ENCODE results near the gene PPA1.

PPA1 gene

DNA sequence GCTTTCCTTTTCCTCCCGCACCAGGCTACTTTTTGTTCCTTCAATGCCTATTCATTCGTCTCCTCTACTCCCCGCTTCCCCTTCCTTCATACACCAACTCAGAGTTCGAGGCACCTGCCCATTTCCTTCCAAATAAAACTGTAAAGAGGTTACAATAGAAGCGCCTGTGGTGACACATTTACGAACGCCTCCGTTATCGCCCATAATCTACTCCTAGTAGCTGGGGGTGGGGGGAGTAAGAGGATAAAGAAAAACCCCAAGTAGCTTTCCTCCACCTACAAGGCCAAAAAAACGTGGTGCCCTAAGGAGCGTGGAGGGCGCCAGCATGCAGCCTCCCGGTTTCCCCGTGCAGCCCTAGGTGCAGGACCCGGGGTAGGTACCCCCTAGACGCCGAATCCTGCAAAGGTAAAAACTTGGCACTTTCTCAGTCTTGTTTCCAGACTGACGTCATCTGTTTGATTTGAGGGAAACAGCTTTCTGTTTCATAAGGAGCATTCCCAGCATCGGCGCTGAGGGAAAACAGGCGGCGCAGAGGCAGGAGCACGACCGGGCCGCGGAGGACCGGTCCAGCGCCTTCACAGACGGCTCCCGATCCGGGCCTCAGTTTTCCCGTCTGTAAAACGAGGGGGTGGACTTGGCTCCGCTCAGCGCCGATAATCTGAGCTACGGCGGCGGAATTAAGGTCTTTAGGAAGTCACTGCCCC is 922 bp downstream of the PPA1 start:
- Histone ChIP-seq H3K9ac (ENCODE audit: low read depth, low read length) (peak overlapping the region; percentile 82), H3K79me2 (ENCODE audit: insufficient read depth, low read length) (peaks cover 59% of the 10 kb centered on the region), H3K27me3 (ENCODE audit: insufficient read depth, low read length, poor library complexity) (no peaks in the 10 kb centered on the region), H3K9me3 (ENCODE audit: insufficient read depth, low read length, severe bottlenecking) (no peaks in the 10 kb centered on the region), H3K27ac (ENCODE audit: low read length) (peak overlapping the region; percentile 81), H3K36me3 (ENCODE audit: insufficient read depth, low read length) (peaks cover 35% of the 10 kb centered on the region), H4K20me1 (ENCODE audit: insufficient read depth, low read length) (peaks cover 39% of the 10 kb centered on the region), H3K4me3 (ENCODE audit: low read depth in 1 of 2, low read length in 2 of 2) (peak overlapping the region; percentile 98 to 100), H3K4me1 (ENCODE audit: insufficient read depth, low read length) (peaks cover 47% of the 10 kb centered on the region), H3K4me2 (ENCODE audit: insufficient read depth, low read length) (peak overlapping the region; percentile 91), H2AFZ (ENCODE audit: low read depth, low read length) (peak overlapping the region; percentile 76)
- ATAC-seq (ENCODE audit: insufficient read depth, low read depth) (peak; percentile 38), DNase-seq (peak; percentile 58)
- TF ChIP-seq, protein P1, sequence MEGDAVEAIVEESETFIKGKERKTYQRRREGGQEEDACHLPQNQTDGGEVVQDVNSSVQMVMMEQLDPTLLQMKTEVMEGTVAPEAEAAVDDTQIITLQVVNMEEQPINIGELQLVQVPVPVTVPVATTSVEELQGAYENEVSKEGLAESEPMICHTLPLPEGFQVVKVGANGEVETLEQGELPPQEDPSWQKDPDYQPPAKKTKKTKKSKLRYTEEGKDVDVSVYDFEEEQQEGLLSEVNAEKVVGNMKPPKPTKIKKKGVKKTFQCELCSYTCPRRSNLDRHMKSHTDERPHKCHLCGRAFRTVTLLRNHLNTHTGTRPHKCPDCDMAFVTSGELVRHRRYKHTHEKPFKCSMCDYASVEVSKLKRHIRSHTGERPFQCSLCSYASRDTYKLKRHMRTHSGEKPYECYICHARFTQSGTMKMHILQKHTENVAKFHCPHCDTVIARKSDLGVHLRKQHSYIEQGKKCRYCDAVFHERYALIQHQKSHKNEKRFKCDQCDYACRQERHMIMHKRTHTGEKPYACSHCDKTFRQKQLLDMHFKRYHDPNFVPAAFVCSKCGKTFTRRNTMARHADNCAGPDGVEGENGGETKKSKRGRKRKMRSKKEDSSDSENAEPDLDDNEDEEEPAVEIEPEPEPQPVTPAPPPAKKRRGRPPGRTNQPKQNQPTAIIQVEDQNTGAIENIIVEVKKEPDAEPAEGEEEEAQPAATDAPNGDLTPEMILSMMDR (IDR thresholded peaks at IDR 0.05; ENCODE audit: borderline replicate concordance, extremely low read depth, low read length, poor library complexity, severe bottlenecking) = no peak
- no peak for TF ChIP-seq EZH2 (IDR thresholded peaks at IDR 0.05; ENCODE audit: borderline replicate concordance, low read depth, low read length, severe bottlenecking)

DNA sequence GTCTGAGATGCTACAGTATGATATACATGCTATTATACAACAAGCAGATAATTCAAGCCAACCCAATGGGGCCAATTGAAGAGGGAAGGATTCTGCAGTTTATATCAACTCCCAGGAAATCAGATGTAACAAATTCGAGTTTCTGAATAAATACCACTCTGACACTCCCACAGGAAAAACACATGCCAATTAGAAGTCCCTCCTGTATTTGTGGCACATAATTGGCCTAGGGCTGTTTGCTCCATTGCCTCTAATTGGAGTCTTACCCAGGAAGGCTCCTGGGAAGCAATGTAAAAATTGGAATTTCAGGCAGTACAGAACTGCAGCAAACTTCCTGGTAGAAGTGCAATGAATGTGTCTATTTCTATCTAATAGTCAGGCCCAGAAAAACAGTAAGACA is 4.7 kb downstream of the PPA1 start:
- Histone ChIP-seq H3K36me3 (ENCODE audit: insufficient read depth, low read length) (peaks cover 54% of the 10 kb centered on the region), H3K4me2 (ENCODE audit: insufficient read depth, low read length) (peak overlapping the region; percentile 91; the same call in 1 of the 2 replicates), H3K4me3 (ENCODE audit: low read depth in 1 of 2, low read length in 2 of 2) (no peak overlapping the region)

DNA sequence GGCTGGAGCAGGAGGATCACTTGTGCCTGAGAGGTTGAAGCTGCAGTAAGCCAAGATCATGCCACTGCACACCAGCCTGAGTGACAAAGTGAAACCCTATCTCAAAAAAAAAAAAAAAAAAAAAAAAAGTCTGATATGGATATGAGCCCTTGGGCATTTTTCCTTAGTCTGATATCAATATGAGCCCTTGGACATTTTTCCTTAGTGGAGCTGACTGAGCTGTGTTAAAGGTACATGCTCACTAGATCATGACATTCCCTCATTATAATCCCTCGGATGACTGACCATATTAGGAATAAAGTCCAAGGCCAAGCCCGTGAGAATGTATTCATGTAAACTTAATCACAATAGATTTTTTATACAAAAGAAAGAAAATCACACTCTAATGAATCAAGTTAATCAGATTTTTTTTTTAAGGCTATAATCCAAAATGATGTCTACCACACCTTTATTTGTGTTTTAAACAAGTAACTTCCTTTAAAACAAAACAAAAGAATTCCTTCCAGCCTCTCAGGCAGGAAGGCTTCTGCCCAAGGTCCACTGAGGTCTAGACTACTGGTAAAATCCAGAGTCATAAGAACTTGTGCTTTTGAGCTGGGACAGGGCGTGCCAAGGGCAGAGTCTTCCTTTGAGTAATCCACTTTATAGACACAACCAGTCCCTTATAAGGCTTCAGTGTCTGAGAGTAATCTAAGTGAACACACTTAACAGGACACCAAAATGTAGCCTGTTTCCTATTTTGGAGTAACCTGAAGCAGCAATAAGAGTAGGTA is 5.5 kb downstream of the PPA1 start:
- H3K4me2 ChIP-seq (ENCODE audit: insufficient read depth, low read length) = peak overlapping the region; percentile 91; the same call in 1 of the 2 replicates
- peaks cover 98% of the 10 kb centered on the region for H3K79me2 ChIP-seq (ENCODE audit: insufficient read depth, low read length)
- DNase-seq (no peak), ATAC-seq (ENCODE audit: insufficient read depth, low read depth) (no peak)
- H3K9me3 ChIP-seq (ENCODE audit: insufficient read depth, low read length, severe bottlenecking) = no peaks in the 10 kb centered on the region
- peaks cover 59% of the 10 kb centered on the region for H4K20me1 ChIP-seq (ENCODE audit: insufficient read depth, low read length)
- H3K36me3 ChIP-seq (ENCODE audit: insufficient read depth, low read length) = peaks cover 61% of the 10 kb centered on the region
- H3K27ac ChIP-seq (ENCODE audit: low read length) = no peak overlapping the region
- H3K27me3 ChIP-seq (ENCODE audit: insufficient read depth, low read length, poor library complexity) = no peaks in the 10 kb centered on the region
- H2AFZ ChIP-seq (ENCODE audit: low read depth, low read length) = no peak overlapping the region
- TF ChIP-seq EZH2 (IDR thresholded peaks at IDR 0.05; ENCODE audit: borderline replicate concordance, low read depth, low read length, severe bottlenecking) = no peak
- TF ChIP-seq, protein P1 (IDR thresholded peaks at IDR 0.05; ENCODE audit: borderline replicate concordance, extremely low read depth, low read length, poor library complexity, severe bottlenecking) = no peak
- H3K4me3 ChIP-seq (ENCODE audit: low read depth in 1 of 2, low read length in 2 of 2) = no peak overlapping the region
- H3K4me1 ChIP-seq (ENCODE audit: insufficient read depth, low read length) = peaks cover 44% of the 10 kb centered on the region
- no peak overlapping the region for H3K9ac ChIP-seq (ENCODE audit: low read depth, low read length)

More for the DNA sequence above, 4.7 kb downstream of the PPA1 start:
- ATAC-seq (ENCODE audit: insufficient read depth, low read depth) (no peak), DNase-seq (no peak)
- Histone ChIP-seq H4K20me1 (ENCODE audit: insufficient read depth, low read length) (peaks cover 55% of the 10 kb centered on the region), H3K9ac (ENCODE audit: low read depth, low read length) (no peak overlapping the region), H3K9me3 (ENCODE audit: insufficient read depth, low read length, severe bottlenecking) (no peaks in the 10 kb centered on the region), H3K79me2 (ENCODE audit: insufficient read depth, low read length) (peaks cover 95% of the 10 kb centered on the region), H2AFZ (ENCODE audit: low read depth, low read length) (no peak overlapping the region), H3K27ac (ENCODE audit: low read length) (no peak overlapping the region), H3K27me3 (ENCODE audit: insufficient read depth, low read length, poor library complexity) (no peaks in the 10 kb centered on the region), H3K4me1 (ENCODE audit: insufficient read depth, low read length) (peaks cover 45% of the 10 kb centered on the region)
- TF ChIP-seq, protein P1 (IDR thresholded peaks at IDR 0.05; ENCODE audit: borderline replicate concordance, extremely low read depth, low read length, poor library complexity, severe bottlenecking) = no peak
- TF ChIP-seq EZH2 (IDR thresholded peaks at IDR 0.05; ENCODE audit: borderline replicate concordance, low read depth, low read length, severe bottlenecking) = no peak
